ENCODE data around the gene RABEP2. TPM values are rescaled to one million over a fixed set of nuclear protein-coding genes. Genes with fewer than 3 reads are reported as not detected.

Gene RABEP2
- polyA plus RNA-seq, 3 donors: 14.0 to 18.3 (median 17.5) TPM

GRCh38 chr16:28863929-28864793 lies 60.9 kb downstream of the RABEP2 start:
- DNase-seq (ENCODE audit: low read depth in 3 of 3, low spot score in 2 of 3): no peak

DNA sequence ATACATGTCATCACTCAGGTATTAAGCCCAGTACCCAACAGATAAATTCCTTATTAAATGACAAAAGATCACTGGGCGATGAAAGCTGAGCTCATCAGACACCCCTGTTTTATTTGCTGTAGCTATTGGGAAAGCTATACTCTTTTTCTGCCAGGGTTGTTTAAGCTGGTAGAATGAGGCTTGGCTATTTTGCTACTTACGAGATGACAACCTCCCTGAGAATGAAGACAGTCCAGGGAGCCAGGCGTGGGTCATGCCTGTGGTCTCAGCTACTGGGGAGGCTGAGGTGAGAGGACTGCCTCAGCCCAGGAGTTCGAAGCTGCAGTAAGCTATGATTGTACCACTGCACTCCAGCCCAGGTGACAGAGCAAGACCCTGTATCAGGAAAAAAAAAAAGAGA lies 65.7 kb downstream of the RABEP2 start:
- DNase-seq (ENCODE audit: low read depth in 3 of 3, low spot score in 2 of 3): no peak

- DNase-seq (ENCODE audit: low read depth in 3 of 3, low spot score in 2 of 3): no peak
Observed at GRCh38 chr16:28858421-28858820, 66.6 kb downstream of the RABEP2 start.

Other genes with a start within 250 kb of the RABEP2 start
- gene EIF3C, start 213.8 kb downstream of the RABEP2 start, polyA plus RNA-seq (ENCODE audit: insufficient read length in 3 of 3): 100 to 1,000 TPM; 654 to 679 (median 669) TPM
- 1 to 10 TPM; 1.1 to 1.8 (median 1.7) TPM for gene NPIPB9, start 173.5 kb downstream of the RABEP2 start, polyA plus RNA-seq (ENCODE audit: insufficient read length in 3 of 3)
- 10 to 100 TPM; 68.6 to 81.2 (median 70.8) TPM for gene ATXN2L, start 102.2 kb downstream of the RABEP2 start, polyA plus RNA-seq (ENCODE audit: insufficient read length in 3 of 3)
- 100 to 1,000 TPM; 185 to 220 (median 204) TPM for gene TUFM, start 78.9 kb downstream of the RABEP2 start, polyA plus RNA-seq (ENCODE audit: insufficient read length in 3 of 3)
- 10 to 100 TPM; 47.2 to 50.5 (median 48.6) TPM for gene SH2B1, start 61.4 kb downstream of the RABEP2 start, polyA plus RNA-seq (ENCODE audit: insufficient read length in 3 of 3)
- 1 to 10 TPM; 2.2 to 3.9 (median 2.9) TPM for gene ATP2A1, start 46.8 kb downstream of the RABEP2 start, polyA plus RNA-seq (ENCODE audit: insufficient read length in 3 of 3)
- gene CD19, start 6.7 kb upstream of the RABEP2 start, polyA plus RNA-seq (ENCODE audit: insufficient read length in 3 of 3): 1 to 10 TPM; 2.9 to 3.4 (median 3.2) TPM
- 10 to 100 TPM; 29.3 to 34.2 (median 29.9) TPM for gene NFATC2IP, start 25.7 kb upstream of the RABEP2 start, polyA plus RNA-seq (ENCODE audit: insufficient read length in 3 of 3)
- gene SPNS1, start 49.5 kb upstream of the RABEP2 start, polyA plus RNA-seq (ENCODE audit: insufficient read length in 3 of 3): 10 to 100 TPM; 33.8 to 39.7 (median 36.7) TPM
- 1 to 10 TPM; 4.6 to 5.9 (median 4.8) TPM for gene LAT, start 59.8 kb upstream of the RABEP2 start, polyA plus RNA-seq (ENCODE audit: insufficient read length in 3 of 3)